ENCODE data around the gene TSPAN5.

Gene TSPAN5

GRCh38 chr4:98496152-98496845 is 162.1 kb downstream of the TSPAN5 start:
- Histone ChIP-seq H3K9me3 (ENCODE audit: insufficient read depth, low read length) (no peaks in the 10 kb centered on the region), H3K79me2 (ENCODE audit: insufficient read depth, low read length) (no peaks in the 10 kb centered on the region), H3K36me3 (ENCODE audit: low read length) (no peaks in the 10 kb centered on the region), H3K27ac (ENCODE audit: low read depth, low read length) (no peak overlapping the region), H3K4me3 (ENCODE audit: insufficient read depth, low read length, poor library complexity, severe bottlenecking) (no peak overlapping the region), H3F3A (ENCODE audit: insufficient read depth) (no peaks in the 10 kb centered on the region), H3K4me2 (ENCODE audit: low read depth, low read length, poor library complexity, severe bottlenecking) (no peak overlapping the region), H3K9ac (ENCODE audit: low read length) (no peak overlapping the region), H2AFZ (ENCODE audit: low read depth, low read length, severe bottlenecking) (no peak overlapping the region), H3K9me2 (replicated peaks; ENCODE audit: insufficient read depth, low read length) (no peaks in the 10 kb centered on the region), H3K27me3 (ENCODE audit: low read length) (no peaks in the 10 kb centered on the region), H4K20me1 (ENCODE audit: low read depth, low read length) (no peaks in the 10 kb centered on the region)
- TF ChIP-seq EZH2phosphoT487 (conservative IDR thresholded peaks at IDR 0.05; ENCODE audit: low read length) (no peak), CTCF (IDR thresholded peaks at IDR 0.05; ENCODE audit: insufficient read depth, low read length, poor library complexity, severe bottlenecking) (no peak)

- H3K9ac ChIP-seq (ENCODE audit: low read length) = no peak overlapping the region
Observed at GRCh38 chr4:98493296-98493695, 165.1 kb downstream of the TSPAN5 start.

DNA sequence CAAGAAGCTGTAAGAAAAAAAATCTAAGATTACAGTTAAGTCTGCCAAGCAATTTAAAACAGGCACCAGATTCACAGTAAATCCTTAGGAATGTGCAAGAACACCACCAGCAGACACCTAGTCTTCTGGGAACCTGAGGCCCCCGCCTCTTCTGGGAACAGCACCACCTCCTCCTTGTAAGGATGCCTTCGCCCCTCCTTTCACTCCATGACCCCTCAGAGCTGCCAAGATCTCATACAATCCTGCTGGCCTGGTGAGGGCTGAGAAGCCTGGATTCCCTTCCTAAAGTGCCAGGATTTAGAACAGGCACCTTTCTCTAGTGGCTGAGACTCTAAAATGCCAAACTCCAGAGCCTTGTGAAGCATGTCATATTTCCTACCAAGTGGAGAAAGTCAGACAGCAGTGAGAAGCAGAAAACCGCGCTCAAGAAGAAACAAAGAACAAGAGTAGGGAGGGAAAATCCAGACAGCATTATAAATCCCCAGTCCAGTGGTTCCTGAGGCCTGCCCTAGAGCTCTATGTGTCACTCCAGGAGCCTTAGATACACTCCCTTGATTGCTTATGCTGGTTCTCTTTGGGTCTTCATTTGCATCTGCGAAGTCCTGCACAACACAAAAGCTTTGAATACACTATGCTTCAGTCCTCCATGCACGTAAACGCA is 166.4 kb downstream of the TSPAN5 start:
- Histone ChIP-seq H3K4me2 (ENCODE audit: low read depth, low read length, poor library complexity, severe bottlenecking) (no peak overlapping the region), H3K4me3 (ENCODE audit: insufficient read depth, low read length, poor library complexity, severe bottlenecking) (no peak overlapping the region)

More at GRCh38 chr4:98493296-98493695, 165.1 kb downstream of the TSPAN5 start:
- Histone ChIP-seq H3K4me3 (ENCODE audit: insufficient read depth, low read length, poor library complexity, severe bottlenecking) (no peak overlapping the region), H3K27me3 (ENCODE audit: low read length) (no peaks in the 10 kb centered on the region), H3K36me3 (ENCODE audit: low read length) (no peaks in the 10 kb centered on the region), H3K79me2 (ENCODE audit: insufficient read depth, low read length) (no peaks in the 10 kb centered on the region), H3F3A (ENCODE audit: insufficient read depth) (no peaks in the 10 kb centered on the region), H4K20me1 (ENCODE audit: low read depth, low read length) (no peaks in the 10 kb centered on the region), H3K4me2 (ENCODE audit: low read depth, low read length, poor library complexity, severe bottlenecking) (no peak overlapping the region), H3K27ac (ENCODE audit: low read depth, low read length) (no peak overlapping the region), H3K9me3 (ENCODE audit: insufficient read depth, low read length) (no peaks in the 10 kb centered on the region), H2AFZ (ENCODE audit: low read depth, low read length, severe bottlenecking) (no peak overlapping the region), H3K9me2 (replicated peaks; ENCODE audit: insufficient read depth, low read length) (no peaks in the 10 kb centered on the region)
- TF ChIP-seq EZH2phosphoT487 (conservative IDR thresholded peaks at IDR 0.05; ENCODE audit: low read length) (no peak), CTCF (IDR thresholded peaks at IDR 0.05; ENCODE audit: insufficient read depth, low read length, poor library complexity, severe bottlenecking) (no peak)

More for the DNA sequence above, 166.4 kb downstream of the TSPAN5 start:
- no peaks in the 10 kb centered on the region for H3K9me2 ChIP-seq (replicated peaks; ENCODE audit: insufficient read depth, low read length)
- TF ChIP-seq EZH2phosphoT487 (conservative IDR thresholded peaks at IDR 0.05; ENCODE audit: low read length) (no peak), CTCF (IDR thresholded peaks at IDR 0.05; ENCODE audit: insufficient read depth, low read length, poor library complexity, severe bottlenecking) (no peak)
- H3K9ac ChIP-seq (ENCODE audit: low read length) = no peak overlapping the region
- no peaks in the 10 kb centered on the region for H3K36me3 ChIP-seq (ENCODE audit: low read length)
- H3K27ac ChIP-seq (ENCODE audit: low read depth, low read length) = no peak overlapping the region
- H3K27me3 ChIP-seq (ENCODE audit: low read length) = no peaks in the 10 kb centered on the region
- no peaks in the 10 kb centered on the region for H4K20me1 ChIP-seq (ENCODE audit: low read depth, low read length)
- H3F3A ChIP-seq (ENCODE audit: insufficient read depth) = no peaks in the 10 kb centered on the region
- no peaks in the 10 kb centered on the region for H3K9me3 ChIP-seq (ENCODE audit: insufficient read depth, low read length)
- H3K79me2 ChIP-seq (ENCODE audit: insufficient read depth, low read length) = no peaks in the 10 kb centered on the region
- H2AFZ ChIP-seq (ENCODE audit: low read depth, low read length, severe bottlenecking) = no peak overlapping the region

Data from SU-DHL-6 (cell line).